Measurements from ENCODE around the gene SIPA1L3. TPM values are rescaled to one million over a fixed set of nuclear protein-coding genes. Genes with fewer than 3 reads are reported as not detected.

SIPA1L3 gene
- total RNA-seq, 6 experiments from 2014 or later: 9.1 to 20.4 (median 14.9) TPM

GRCh38 chr19:38191747-38192146 is 284.7 kb downstream of the SIPA1L3 start:
- no peak for TF ChIP-seq CTCF (IDR thresholded peaks at IDR 0.05)
- TF ChIP-seq POLR2A (IDR thresholded peaks at IDR 0.05): no peak
- Histone ChIP-seq H3K36me3 (no peaks in the 10 kb centered on the region), H3K9me3 (no peaks in the 10 kb centered on the region), H3K4me1 (no peaks in the 10 kb centered on the region), H3K27me3 (no peaks in the 10 kb centered on the region), H3K4me3 (no peak overlapping the region), H3K27ac (no peak overlapping the region)
- WGBS (ENCODE audit: insufficient coverage, low coverage, low lambda C conversion rate, missing lambda C conversion rate): 92% methylated on average over 7 of the region's 13 CpGs
- no peak for ATAC-seq
- no peak for DNase-seq
- intact Hi-C loops (cut with DNase I): no loop called here

GRCh38 chr19:38193445-38193844 is 286.4 kb downstream of the SIPA1L3 start:
- intact Hi-C loops (cut with DNase I): no loop called here

GRCh38 chr19:38194061-38194701 is 287.2 kb downstream of the SIPA1L3 start:
- intact Hi-C loops (cut with DNase I): no loop called here
- Histone ChIP-seq H3K9me3 (no peaks in the 10 kb centered on the region), H3K4me1 (no peaks in the 10 kb centered on the region), H3K36me3 (no peaks in the 10 kb centered on the region), H3K27ac (no peak overlapping the region), H3K27me3 (no peaks in the 10 kb centered on the region), H3K4me3 (no peak overlapping the region)
- WGBS (ENCODE audit: insufficient coverage, low coverage, low lambda C conversion rate, missing lambda C conversion rate): 93% methylated on average over 8 of the region's 13 CpGs
- DNase-seq (no peak), ATAC-seq (no peak)
- TF ChIP-seq POLR2A (IDR thresholded peaks at IDR 0.05) (no peak), CTCF (IDR thresholded peaks at IDR 0.05) (no peak)

More at GRCh38 chr19:38193445-38193844, 286.4 kb downstream of the SIPA1L3 start:
- H3K27ac ChIP-seq: no peak overlapping the region
- no peaks in the 10 kb centered on the region for H3K27me3 ChIP-seq
- no peak for TF ChIP-seq CTCF (IDR thresholded peaks at IDR 0.05)
- no peak for TF ChIP-seq POLR2A (IDR thresholded peaks at IDR 0.05)
- H3K4me1 ChIP-seq: no peaks in the 10 kb centered on the region
- no peaks in the 10 kb centered on the region for H3K9me3 ChIP-seq
- H3K36me3 ChIP-seq: no peaks in the 10 kb centered on the region
- no peak for DNase-seq
- no peak overlapping the region for H3K4me3 ChIP-seq
- 88% methylated on average over 8 of the region's 29 CpGs for WGBS (ENCODE audit: insufficient coverage, low coverage, low lambda C conversion rate, missing lambda C conversion rate)
- no peak for ATAC-seq

- intact Hi-C loops (cut with DNase I): no loop called here
- no peaks in the 10 kb centered on the region for H3K4me1 ChIP-seq
- H3K9me3 ChIP-seq: no peaks in the 10 kb centered on the region
- no peak overlapping the region for H3K27ac ChIP-seq
- no peak for DNase-seq
- no peak for ATAC-seq
- no peak overlapping the region for H3K4me3 ChIP-seq
- H3K36me3 ChIP-seq: no peaks in the 10 kb centered on the region
- TF ChIP-seq CTCF (IDR thresholded peaks at IDR 0.05) (no peak), POLR2A (IDR thresholded peaks at IDR 0.05) (no peak)
- WGBS (ENCODE audit: insufficient coverage, low coverage, low lambda C conversion rate, missing lambda C conversion rate): 100% methylated on average over 2 of the region's 10 CpGs
- no peaks in the 10 kb centered on the region for H3K27me3 ChIP-seq
Measured at GRCh38 chr19:38195237-38195636, 288.2 kb downstream of the SIPA1L3 start.
